Cardiac fibroblast (primary cell): Measurements from ENCODE around the gene NFIX.

Experiments used
- DNase-seq, 2 donors: peaks; one replicate each; pipeline versions ENCODE4 v3.0.0 to v3.0.0-alpha.2; 2010; ENCODE audit warnings: low read depth in 2 of 2
- H3K4me3 ChIP-seq, 2 donors: replicated peaks in 1 of 2; 1 replicate in 1 of 2; 2 replicates in 1 of 2; pipeline ENCODE4 v1.5.1; 2011; ENCODE audit warnings: low read depth in 2 of 2, low read length in 2 of 2, mild to moderate bottlenecking in 2 of 2, moderate library complexity in 1 of 2
- CTCF ChIP-seq: IDR thresholded peaks from one replicate; pipeline ENCODE4 v1.5.1; 2011; ENCODE audit warnings: low read depth, mild to moderate bottlenecking, low read length, inconsistent platforms

The NFIX gene

GRCh38 chr19:12994701-12995595 is at the start of gene NFIX:
Gene NFIX (plus strand): TSS chr19:12995475. CDS start chr19:12995838, 363 bp downstream.
- TF ChIP-seq CTCF: no peak
- DNase-seq: peak; percentile 61 to 78
- peak within 1 kb of the TSS; percentile 86 to 90 for H3K4me3 ChIP-seq

- peak within 1 kb of the TSS; percentile 60 to 76 for H3K4me3 ChIP-seq
- no peak for TF ChIP-seq CTCF
- peak; percentile 99 for DNase-seq
Measured at GRCh38 chr19:12945479-12946091, 49.7 kb upstream of the NFIX start, which contains the start of gene RAD23A. Gene RAD23A (plus strand): TSS chr19:12945862. CDS start chr19:12945949, 87 bp downstream.

GRCh38 chr19:12946092-12946721 is 49.1 kb upstream of the NFIX start:
- peak overlapping the region; percentile 60 to 76 for H3K4me3 ChIP-seq
- no peak for TF ChIP-seq CTCF
- DNase-seq: peak; percentile 83 to 87

GRCh38 chr19:12946731-12947496 is 48.4 kb upstream of the NFIX start:
- no peak for DNase-seq
- TF ChIP-seq CTCF: no peak
- H3K4me3 ChIP-seq: peak overlapping the region; percentile 60 to 76

GRCh38 chr19:12947702-12948611 is 47.3 kb upstream of the NFIX start:
- no peak overlapping the region for H3K4me3 ChIP-seq
- TF ChIP-seq CTCF: no peak
- no peak for DNase-seq
